ENCODE data around the gene P2RY2.

The P2RY2 gene

GRCh38 chr11:73274722-73275380, 56.8 kb downstream of the P2RY2 start:
- no peak for ATAC-seq
- TF ChIP-seq BACH2 (CRISPR knock-in tag; IDR thresholded peaks at IDR 0.05; ENCODE audit: borderline replicate concordance) = no peak
- TF ChIP-seq CREB5 (CRISPR knock-in tag; IDR thresholded peaks at IDR 0.05; ENCODE audit: low read depth) = no peak

- ATAC-seq = no peak
- no peak for TF ChIP-seq ARNTL (CRISPR knock-in tag; IDR thresholded peaks at IDR 0.05; ENCODE audit: borderline replicate concordance, low read depth)
- TF ChIP-seq PPARA (CRISPR knock-in tag; IDR thresholded peaks at IDR 0.05; ENCODE audit: borderline replicate concordance) = no peak
- no peak for TF ChIP-seq CSDC2 (CRISPR knock-in tag; IDR thresholded peaks at IDR 0.05)
- TF ChIP-seq ZFP3 (CRISPR knock-in tag; IDR thresholded peaks at IDR 0.05) = no peak
- TF ChIP-seq TCF4 (CRISPR knock-in tag; IDR thresholded peaks at IDR 0.05; ENCODE audit: borderline replicate concordance) = no peak
- TF ChIP-seq ZC3H10 (CRISPR knock-in tag; IDR thresholded peaks at IDR 0.05) = no peak
- no peak for TF ChIP-seq BACH2 (CRISPR knock-in tag; IDR thresholded peaks at IDR 0.05; ENCODE audit: borderline replicate concordance)
- TF ChIP-seq TOX (CRISPR knock-in tag; IDR thresholded peaks at IDR 0.05; ENCODE audit: borderline replicate concordance) = no peak
- TF ChIP-seq RARB (CRISPR knock-in tag; IDR thresholded peaks at IDR 0.05) = no peak
- TF ChIP-seq CSRNP3 (CRISPR knock-in tag; IDR thresholded peaks at IDR 0.05) = no peak
- no peak for TF ChIP-seq GLIS3 (CRISPR knock-in tag; IDR thresholded peaks at IDR 0.05)
- no peak for TF ChIP-seq ESRRG (CRISPR knock-in tag; IDR thresholded peaks at IDR 0.05)
Observed at GRCh38 chr11:73275381-73275750, 57.3 kb downstream of the P2RY2 start.

GRCh38 chr11:73277467-73277866, 59.4 kb downstream of the P2RY2 start:
- TF ChIP-seq OSR1 (CRISPR knock-in tag; IDR thresholded peaks at IDR 0.05) (no peak), BACH2 (CRISPR knock-in tag; IDR thresholded peaks at IDR 0.05; ENCODE audit: borderline replicate concordance) (no peak), CSDC2 (CRISPR knock-in tag; IDR thresholded peaks at IDR 0.05) (no peak), ZNF70 (CRISPR knock-in tag; IDR thresholded peaks at IDR 0.05) (no peak), ARNTL (CRISPR knock-in tag; IDR thresholded peaks at IDR 0.05; ENCODE audit: borderline replicate concordance, low read depth) (no peak), ZC3H10 (CRISPR knock-in tag; IDR thresholded peaks at IDR 0.05) (no peak), ZNF8 (CRISPR knock-in tag; IDR thresholded peaks at IDR 0.05) (no peak)
- no peak for ATAC-seq

- TF ChIP-seq TOX (CRISPR knock-in tag; IDR thresholded peaks at IDR 0.05; ENCODE audit: borderline replicate concordance) = no peak
- TF ChIP-seq ZNF565 (CRISPR knock-in tag; conservative IDR thresholded peaks at IDR 0.05; ENCODE audit: low read depth) = no peak
- no peak for TF ChIP-seq GLIS3 (CRISPR knock-in tag; IDR thresholded peaks at IDR 0.05)
- no peak for TF ChIP-seq RARB (CRISPR knock-in tag; IDR thresholded peaks at IDR 0.05)
- TF ChIP-seq PPARA (CRISPR knock-in tag; IDR thresholded peaks at IDR 0.05; ENCODE audit: borderline replicate concordance) = no peak
- no peak for TF ChIP-seq CREB5 (CRISPR knock-in tag; IDR thresholded peaks at IDR 0.05; ENCODE audit: low read depth)
- TF ChIP-seq SNAI2 (CRISPR knock-in tag; IDR thresholded peaks at IDR 0.05) = no peak
- TF ChIP-seq CSDC2 (CRISPR knock-in tag; IDR thresholded peaks at IDR 0.05) = no peak
- TF ChIP-seq ZC3H10 (CRISPR knock-in tag; IDR thresholded peaks at IDR 0.05) = no peak
- TF ChIP-seq, protein P1, sequence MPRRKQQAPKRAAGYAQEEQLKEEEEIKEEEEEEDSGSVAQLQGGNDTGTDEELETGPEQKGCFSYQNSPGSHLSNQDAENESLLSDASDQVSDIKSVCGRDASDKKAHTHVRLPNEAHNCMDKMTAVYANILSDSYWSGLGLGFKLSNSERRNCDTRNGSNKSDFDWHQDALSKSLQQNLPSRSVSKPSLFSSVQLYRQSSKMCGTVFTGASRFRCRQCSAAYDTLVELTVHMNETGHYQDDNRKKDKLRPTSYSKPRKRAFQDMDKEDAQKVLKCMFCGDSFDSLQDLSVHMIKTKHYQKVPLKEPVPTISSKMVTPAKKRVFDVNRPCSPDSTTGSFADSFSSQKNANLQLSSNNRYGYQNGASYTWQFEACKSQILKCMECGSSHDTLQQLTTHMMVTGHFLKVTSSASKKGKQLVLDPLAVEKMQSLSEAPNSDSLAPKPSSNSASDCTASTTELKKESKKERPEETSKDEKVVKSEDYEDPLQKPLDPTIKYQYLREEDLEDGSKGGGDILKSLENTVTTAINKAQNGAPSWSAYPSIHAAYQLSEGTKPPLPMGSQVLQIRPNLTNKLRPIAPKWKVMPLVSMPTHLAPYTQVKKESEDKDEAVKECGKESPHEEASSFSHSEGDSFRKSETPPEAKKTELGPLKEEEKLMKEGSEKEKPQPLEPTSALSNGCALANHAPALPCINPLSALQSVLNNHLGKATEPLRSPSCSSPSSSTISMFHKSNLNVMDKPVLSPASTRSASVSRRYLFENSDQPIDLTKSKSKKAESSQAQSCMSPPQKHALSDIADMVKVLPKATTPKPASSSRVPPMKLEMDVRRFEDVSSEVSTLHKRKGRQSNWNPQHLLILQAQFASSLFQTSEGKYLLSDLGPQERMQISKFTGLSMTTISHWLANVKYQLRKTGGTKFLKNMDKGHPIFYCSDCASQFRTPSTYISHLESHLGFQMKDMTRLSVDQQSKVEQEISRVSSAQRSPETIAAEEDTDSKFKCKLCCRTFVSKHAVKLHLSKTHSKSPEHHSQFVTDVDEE (CRISPR knock-in tag; IDR thresholded peaks at IDR 0.05) = no peak
- TF ChIP-seq ARNTL (CRISPR knock-in tag; IDR thresholded peaks at IDR 0.05; ENCODE audit: borderline replicate concordance, low read depth) = no peak
- no peak for TF ChIP-seq CSRNP3 (CRISPR knock-in tag; IDR thresholded peaks at IDR 0.05)
- no peak for TF ChIP-seq BACH2 (CRISPR knock-in tag; IDR thresholded peaks at IDR 0.05; ENCODE audit: borderline replicate concordance)
- TF ChIP-seq ISL1 (CRISPR knock-in tag; IDR thresholded peaks at IDR 0.05) = no peak
- no peak for TF ChIP-seq OSR1 (CRISPR knock-in tag; IDR thresholded peaks at IDR 0.05)
- TF ChIP-seq ZNF70 (CRISPR knock-in tag; IDR thresholded peaks at IDR 0.05) = no peak
- no peak for TF ChIP-seq ZFP3 (CRISPR knock-in tag; IDR thresholded peaks at IDR 0.05)
- TF ChIP-seq, protein P2, sequence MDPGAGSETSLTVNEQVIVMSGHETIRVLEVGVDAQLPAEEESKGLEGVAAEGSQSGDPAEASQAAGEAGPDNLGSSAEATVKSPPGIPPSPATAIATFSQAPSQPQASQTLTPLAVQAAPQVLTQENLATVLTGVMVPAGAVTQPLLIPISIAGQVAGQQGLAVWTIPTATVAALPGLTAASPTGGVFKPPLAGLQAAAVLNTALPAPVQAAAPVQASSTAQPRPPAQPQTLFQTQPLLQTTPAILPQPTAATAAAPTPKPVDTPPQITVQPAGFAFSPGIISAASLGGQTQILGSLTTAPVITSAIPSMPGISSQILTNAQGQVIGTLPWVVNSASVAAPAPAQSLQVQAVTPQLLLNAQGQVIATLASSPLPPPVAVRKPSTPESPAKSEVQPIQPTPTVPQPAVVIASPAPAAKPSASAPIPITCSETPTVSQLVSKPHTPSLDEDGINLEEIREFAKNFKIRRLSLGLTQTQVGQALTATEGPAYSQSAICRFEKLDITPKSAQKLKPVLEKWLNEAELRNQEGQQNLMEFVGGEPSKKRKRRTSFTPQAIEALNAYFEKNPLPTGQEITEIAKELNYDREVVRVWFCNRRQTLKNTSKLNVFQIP (CRISPR knock-in tag; IDR thresholded peaks at IDR 0.05; ENCODE audit: borderline replicate concordance, low read depth) = no peak
- ATAC-seq = no peak
Observed at GRCh38 chr11:73280626-73281025, 62.5 kb downstream of the P2RY2 start.
